Hematopoietic multipotent progenitor cell treated with erythropoietin and hydrocortisone succinate and interleukin-3 and kit ligand, for 17 days (in vitro differentiated cells): ENCODE results near the gene MBNL1.
A peak's percentile ranks its signal among the peaks of the same experiment; 100 is the strongest.
"Not testable (repeated sequence)": the region's sequence is repeated elsewhere in the genome, so short reads cannot be mapped to it uniquely, and the experiment has no call there.

Experiments
- DNase-seq: peaks from one replicate; pipeline ENCODE4 v3.0.0-alpha.2; 2015; ENCODE audit warnings: low spot score

Gene MBNL1

DNA sequence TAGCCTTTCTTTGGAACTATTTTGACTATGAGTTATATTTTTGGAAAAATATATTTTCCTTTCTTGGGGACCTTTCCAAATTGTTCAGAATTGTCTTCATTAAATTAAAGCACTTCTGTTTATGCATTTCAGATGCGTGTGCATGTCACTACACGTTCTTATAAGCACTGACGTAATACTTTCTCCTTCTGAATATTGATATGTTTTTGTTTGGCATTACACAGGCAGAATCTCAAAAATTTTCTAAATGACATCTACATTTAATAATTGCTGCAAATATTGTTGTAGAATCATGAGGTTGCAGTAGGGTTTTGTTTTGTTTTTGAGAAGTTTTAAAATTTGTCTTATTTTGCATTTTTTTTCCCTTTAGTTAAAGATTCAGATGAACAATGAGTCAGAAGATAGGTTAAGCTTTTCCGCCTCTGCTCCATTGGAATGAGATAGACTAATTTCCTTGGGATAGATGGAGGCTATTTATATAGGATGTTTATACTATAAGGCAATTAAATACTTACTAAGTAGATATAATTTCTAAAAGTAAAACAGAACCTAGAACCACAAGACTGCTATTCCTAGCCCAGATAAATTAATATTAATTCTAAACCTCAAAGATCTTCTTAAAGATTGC, 110.8 kb downstream of the MBNL1 start:
- DNase-seq = no peak

DNA sequence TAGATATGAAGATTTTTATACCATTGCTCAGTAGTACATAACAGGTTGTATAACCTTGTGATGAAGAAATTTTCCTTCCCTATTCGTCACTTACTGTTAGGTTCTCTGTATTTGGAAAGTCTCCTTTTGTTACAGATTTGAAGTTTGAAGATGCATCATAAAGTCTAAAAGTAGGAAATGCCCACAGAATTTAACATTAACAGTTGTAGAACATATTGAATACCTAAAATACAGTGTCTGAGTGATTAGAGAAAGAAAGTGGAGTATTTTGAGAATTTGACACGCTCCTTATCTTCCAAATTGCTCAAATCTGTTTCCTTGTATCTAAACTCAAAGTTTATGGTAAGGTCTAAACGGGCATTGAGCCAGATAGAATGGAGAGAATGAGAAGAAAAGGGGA, 111.3 kb downstream of the MBNL1 start:
- DNase-seq = peak; percentile 38

DNA sequence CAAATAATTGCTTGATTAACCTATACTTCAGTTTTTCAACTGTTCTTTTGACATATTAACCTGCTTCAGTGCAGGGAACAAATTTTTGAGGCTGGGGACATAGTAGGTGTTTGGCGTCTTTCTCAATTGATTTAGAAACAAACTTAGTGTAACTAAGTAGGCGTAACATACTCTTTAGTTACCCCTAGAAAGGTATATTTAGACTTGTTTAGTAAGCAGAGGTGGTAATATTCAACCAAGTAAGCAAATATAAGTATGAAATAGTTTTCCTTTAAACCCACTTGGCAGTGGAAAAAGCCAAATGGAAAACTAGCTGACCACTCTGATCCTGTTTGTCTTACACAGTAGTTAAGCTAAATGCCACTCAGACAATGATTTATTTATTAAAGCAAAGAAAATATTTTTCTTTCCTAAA, 113.2 kb downstream of the MBNL1 start:
- no peak for DNase-seq

GRCh38 chr3:152382312-152383135, 113.8 kb downstream of the MBNL1 start:
- no peak for DNase-seq

GRCh38 chr3:152383136-152383606, 114.4 kb downstream of the MBNL1 start:
- no peak for DNase-seq

DNA sequence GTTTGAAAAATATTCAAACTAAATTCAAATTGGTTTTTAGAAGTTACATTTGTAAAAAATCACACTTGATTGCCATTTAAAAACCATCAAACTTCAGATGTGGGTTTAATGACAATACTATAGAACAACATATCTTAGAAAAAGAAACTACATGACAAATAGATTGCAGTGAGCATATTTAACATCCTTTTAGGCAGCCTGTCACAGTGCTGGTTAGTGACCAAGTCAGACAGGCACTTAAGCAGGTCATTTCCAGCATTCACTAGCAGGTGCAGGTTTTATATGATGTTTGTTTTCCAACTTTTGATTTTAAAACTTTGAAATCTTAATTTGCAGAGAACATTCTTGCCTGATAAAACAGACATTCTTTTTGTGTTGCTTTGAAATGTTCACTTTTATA, 115.7 kb downstream of the MBNL1 start:
- no peak for DNase-seq

GRCh38 chr3:152385761-152386160, 117.0 kb downstream of the MBNL1 start:
- DNase-seq = no peak

GRCh38 chr3:152386208-152386607, 117.5 kb downstream of the MBNL1 start:
- DNase-seq = no peak

DNA sequence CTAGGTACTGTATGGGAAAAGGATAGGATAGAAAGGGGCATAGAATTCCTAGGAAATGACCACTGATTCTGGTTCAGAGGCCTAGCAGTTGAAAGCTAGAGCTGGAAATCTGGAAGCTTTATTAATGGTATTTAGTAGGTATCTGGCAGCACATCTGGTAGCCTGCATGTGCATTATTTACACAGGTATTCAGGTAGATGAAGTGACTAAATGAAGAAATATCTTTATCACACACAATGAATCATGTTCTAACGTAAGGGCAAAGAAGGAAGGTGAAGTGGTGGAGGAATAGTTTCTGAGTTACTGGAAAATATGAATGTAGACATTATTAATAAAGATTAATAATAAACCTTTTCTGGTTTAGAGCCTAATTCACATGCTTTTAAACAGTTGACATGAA, 119.9 kb downstream of the MBNL1 start:
- DNase-seq = no peak

DNA sequence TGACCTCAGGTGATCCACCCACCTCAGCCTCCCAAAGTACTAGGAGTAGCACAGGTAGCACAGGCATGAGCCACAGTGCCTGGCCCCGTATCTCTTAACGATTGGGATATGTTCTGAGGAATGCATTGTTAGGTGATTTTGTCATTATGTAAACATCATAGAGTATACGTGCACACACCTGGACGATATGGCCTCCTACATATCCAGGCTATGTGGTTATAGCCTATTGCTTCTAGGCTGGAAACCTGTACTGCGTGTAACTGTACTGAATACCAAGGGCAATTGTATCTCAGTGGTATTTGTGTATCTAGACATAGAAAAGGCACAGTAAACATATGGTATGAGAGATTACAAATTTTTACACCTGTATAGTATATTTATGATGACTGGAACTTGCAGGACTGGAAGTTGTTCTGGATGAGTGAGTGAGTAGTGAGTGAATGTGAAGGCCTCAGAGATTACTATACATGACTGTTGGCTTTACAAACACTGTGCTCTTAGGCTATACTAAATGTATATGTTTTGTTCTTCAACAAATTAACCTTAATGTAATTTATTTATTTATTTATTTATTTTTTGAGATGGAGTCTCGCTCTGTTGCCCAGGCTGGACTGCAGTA, 120.7 kb downstream of the MBNL1 start:
- DNase-seq = no peak

DNA sequence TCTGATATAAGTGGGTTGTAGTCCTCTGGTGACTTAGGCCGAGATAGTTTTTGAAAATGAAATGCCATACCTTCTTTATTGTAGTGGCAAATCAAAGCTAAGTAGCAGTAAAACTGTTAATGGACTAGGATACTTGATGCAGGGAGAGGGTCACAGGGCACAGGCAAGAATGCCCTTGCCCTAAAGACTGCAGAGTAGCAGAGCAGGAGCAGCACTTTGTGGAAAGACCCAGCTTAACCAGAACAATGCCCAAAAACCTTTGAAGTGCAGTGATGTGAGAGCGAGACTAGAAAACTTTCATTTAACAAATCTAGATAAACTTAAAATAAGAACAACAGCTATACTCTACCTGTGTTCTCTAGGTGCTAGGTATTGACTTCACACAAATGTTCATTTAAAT, 121.9 kb downstream of the MBNL1 start:
- DNase-seq = no peak

- DNase-seq = no peak
Observed at GRCh38 chr3:152391671-152392070, 122.9 kb downstream of the MBNL1 start.

GRCh38 chr3:152392272-152392880, 123.6 kb downstream of the MBNL1 start:
- no peak for DNase-seq

- no peak for DNase-seq
Observed at GRCh38 chr3:152394246-152394645, 125.5 kb downstream of the MBNL1 start.

DNA sequence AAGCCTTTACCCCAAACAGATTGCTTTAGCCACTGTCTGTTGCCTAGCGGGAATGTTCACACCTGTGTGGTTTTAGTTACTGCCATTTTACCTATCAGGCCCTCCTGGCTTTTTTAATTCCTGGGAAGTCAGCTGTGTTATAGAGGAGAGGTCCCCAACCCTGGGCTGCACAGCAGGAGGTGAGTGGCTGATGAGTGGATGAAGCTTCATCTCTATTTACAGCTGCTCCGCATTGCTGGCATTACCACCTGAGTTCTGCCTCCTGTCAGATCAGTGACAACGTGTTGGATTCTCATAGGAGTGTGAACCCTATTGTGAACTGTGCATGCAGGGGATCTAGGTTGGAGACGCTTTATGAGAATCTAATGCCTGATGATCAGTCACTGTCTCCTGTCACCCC, 127.0 kb downstream of the MBNL1 start:
- DNase-seq = no peak

DNA sequence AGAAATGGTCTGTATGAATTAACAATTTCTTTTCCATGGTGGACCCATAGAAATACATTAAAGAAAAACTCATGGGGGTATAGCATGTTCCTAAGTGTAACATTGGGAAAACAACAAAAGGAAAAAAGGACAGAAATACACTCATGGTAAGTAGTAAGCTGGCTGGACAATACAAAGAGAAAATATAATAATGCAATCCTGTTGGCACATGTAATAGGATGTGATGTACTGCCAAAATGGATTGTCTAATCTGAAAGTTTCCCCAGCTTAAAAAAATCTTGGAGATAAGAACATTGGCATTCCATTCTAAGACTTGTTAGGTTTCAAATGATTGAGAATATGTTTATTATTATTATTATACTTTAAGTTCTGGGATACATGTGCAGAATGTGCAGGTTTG, 128.1 kb downstream of the MBNL1 start:
- no peak for DNase-seq

DNA sequence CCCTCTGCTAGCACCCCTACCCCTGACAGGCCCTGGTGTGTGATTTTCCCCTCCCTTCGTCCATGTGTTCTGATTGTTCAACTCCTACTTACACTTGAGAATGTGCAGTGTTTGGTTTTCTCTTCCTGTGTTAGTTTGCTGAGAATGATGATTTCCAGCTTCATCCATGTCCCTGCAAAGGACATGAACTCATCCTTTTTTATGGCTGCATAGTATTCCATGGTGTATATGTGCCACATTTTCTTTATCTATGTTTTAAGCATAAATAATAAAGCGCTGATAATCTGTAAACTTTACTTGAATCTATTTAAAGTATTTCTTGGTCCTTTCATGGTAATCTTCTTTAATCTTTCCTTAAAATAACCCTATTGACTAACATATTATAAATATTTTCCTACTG, 128.6 kb downstream of the MBNL1 start:
- DNase-seq = not testable (repeated sequence)

DNA sequence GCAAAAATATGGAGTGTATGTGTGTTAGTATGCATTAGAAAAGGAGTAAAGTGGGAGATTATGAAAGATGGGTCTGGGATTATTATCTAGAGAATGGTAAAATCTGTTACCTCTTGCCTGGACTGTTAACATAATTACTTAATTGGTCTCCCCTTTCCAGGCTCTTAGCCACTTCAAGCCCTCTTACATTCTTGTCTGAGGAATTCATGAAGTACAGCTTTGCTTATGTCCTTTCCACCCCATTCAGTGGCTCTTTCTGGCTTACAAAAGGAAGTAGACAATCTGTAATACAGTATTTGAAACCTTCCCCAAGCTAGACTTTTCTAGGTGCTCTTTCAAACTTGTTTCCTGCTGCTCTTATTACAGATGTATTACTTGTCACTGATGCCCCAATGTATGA, 129.8 kb downstream of the MBNL1 start:
- no peak for DNase-seq

DNA sequence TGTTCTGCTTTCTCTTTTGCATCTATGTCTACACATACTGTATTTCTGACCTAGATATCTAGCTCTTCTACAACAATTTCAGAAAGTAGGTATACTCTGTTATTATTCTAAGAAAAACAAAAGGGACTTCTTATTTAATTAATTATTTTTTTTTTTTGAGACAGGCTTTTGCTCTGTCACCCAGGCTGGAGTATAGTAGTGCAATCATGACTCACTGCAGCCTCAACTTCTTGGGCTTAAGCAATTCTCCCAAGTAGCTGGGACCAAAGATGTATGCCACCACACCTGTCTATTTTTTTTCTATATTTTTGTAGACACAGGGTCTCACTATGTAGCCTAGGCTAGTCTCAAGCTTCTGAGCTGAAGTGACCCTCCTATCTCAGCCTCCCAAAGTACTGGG, 130.6 kb downstream of the MBNL1 start:
- DNase-seq = no peak

- no peak for DNase-seq
Observed at GRCh38 chr3:152400887-152401286, 132.2 kb downstream of the MBNL1 start.

GRCh38 chr3:152402695-152403451, 134.1 kb downstream of the MBNL1 start:
- peak; percentile 68 for DNase-seq

- no peak for DNase-seq
Observed at GRCh38 chr3:152403632-152404066, 134.9 kb downstream of the MBNL1 start.
